K562 (cell line): ENCODE data around the gene POLDIP3. TPM values are rescaled to one million over a fixed set of nuclear protein-coding genes. Genes with fewer than 3 reads are reported as not detected.

Experiments
- CC2D1A ChIP-seq: fragments of 450-650 bp; IDR thresholded peaks from 2 replicates; pipeline ENCODE4 v1.6.1; 2017; ENCODE audit warnings: mild to moderate bottlenecking
- CEBPG ChIP-seq, 3 experiments: fragments of 200-800 bp in 1 of 3; sonication (Bioruptor generic) in 1 of 3; sonication (generic) in 1 of 3; formaldehyde crosslinking in 1 of 3; IDR thresholded peaks in 2 of 3; conservative IDR thresholded peaks in 1 of 3; 2 replicates each; pipeline versions ENCODE4 v1.6.1 to v1.8.0; 2016 to 2022; ENCODE audit warnings: missing compliant biosample characterization in 2 of 3, missing genetic modification characterization in 2 of 3, mild to moderate bottlenecking in 1 of 3, missing genetic modification reagents in 1 of 3
- CLOCK ChIP-seq: fragments of 250-450 bp; sonication (Bioruptor Pico); IDR thresholded peaks from 2 replicates; pipeline ENCODE4 v1.4.0; 2020; ENCODE audit warnings: mild to moderate bottlenecking, moderate library complexity, borderline replicate concordance
- CREB5 ChIP-seq: fragments of 250-450 bp; sonication (Bioruptor Pico); IDR thresholded peaks from 2 replicates; pipeline ENCODE4 v1.5.0; 2020; ENCODE audit warnings: mild to moderate bottlenecking
- CREM ChIP-seq: IDR thresholded peaks from 2 replicates; pipeline ENCODE4 v1.6.1; 2014; ENCODE audit warnings: antibody characterized with exemption, low read depth
- CTBP1 ChIP-seq: fragments of 450-650 bp; IDR thresholded peaks from 2 replicates; pipeline ENCODE4 v1.6.1; 2016; ENCODE audit warnings: borderline replicate concordance
- HBP1 ChIP-seq: fragments of 450-650 bp; formaldehyde crosslinking; IDR thresholded peaks from 2 replicates; pipeline ENCODE4 v1.4.0; 2022; ENCODE audit warnings: missing genetic modification characterization
- IRF1 ChIP-seq: sonication (generic); formaldehyde crosslinking; IDR thresholded peaks from 2 replicates; pipeline ENCODE4 v1.8.0; 2022; ENCODE audit warnings: missing genetic modification reagents, mild to moderate bottlenecking, borderline replicate concordance
- MED1 ChIP-seq: sonication (generic); formaldehyde crosslinking; IDR thresholded peaks from 2 replicates; pipeline ENCODE4 v1.8.1; 2023; ENCODE audit warnings: missing genetic modification reagents, borderline replicate concordance
- NFIX ChIP-seq: fragments of 250-450 bp; sonication (Bioruptor Pico); IDR thresholded peaks from 2 replicates; pipeline ENCODE4 v1.4.0; 2020; ENCODE audit warnings: low read depth, mild to moderate bottlenecking, moderate library complexity
- POLR2H ChIP-seq: IDR thresholded peaks from 2 replicates; pipeline ENCODE4 v1.6.1; 2016; ENCODE audit warnings: missing genetic modification characterization, low read depth, mild to moderate bottlenecking, control low read depth, missing compliant biosample characterization, moderate library complexity
- RNF2 ChIP-seq: sonication (generic); IDR thresholded peaks from 2 replicates; pipeline ENCODE4 v1.6.1; 2016
- RUNX1 ChIP-seq: sonication (generic); IDR thresholded peaks from 2 replicates; pipeline ENCODE4 v1.6.1; 2016; ENCODE audit warnings: antibody characterized with exemption, low read depth
- SP1 ChIP-seq: sonication (generic); formaldehyde crosslinking; IDR thresholded peaks from 2 replicates; pipeline ENCODE4 v1.8.1; 2022; ENCODE audit warnings: mild to moderate bottlenecking, missing genetic modification reagents
- TCF15 ChIP-seq: fragments of 250-450 bp; sonication (Bioruptor Pico); IDR thresholded peaks from 2 replicates; pipeline ENCODE4 v1.8.0; 2022; ENCODE audit warnings: moderate library complexity, mild to moderate bottlenecking, inconsistent platforms
- ZNF140 ChIP-seq: fragments of 250-450 bp; sonication (Bioruptor Pico); IDR thresholded peaks from 2 replicates; pipeline ENCODE4 v1.8.0; 2021; ENCODE audit warnings: moderate library complexity, mild to moderate bottlenecking, inconsistent platforms
- ZNF239 ChIP-seq: fragments of 250-450 bp; sonication (Bioruptor Pico); IDR thresholded peaks from 2 replicates; pipeline ENCODE4 v1.4.0; 2020; ENCODE audit warnings: mild to moderate bottlenecking
- ZNF431 ChIP-seq: sonication (generic); formaldehyde crosslinking; IDR thresholded peaks from 2 replicates; pipeline ENCODE4 v1.8.0; 2022; ENCODE audit warnings: mild to moderate bottlenecking, missing genetic modification reagents
- ZNF655 ChIP-seq: fragments of 250-450 bp; sonication (Bioruptor Pico); IDR thresholded peaks from 2 replicates; pipeline ENCODE4 v1.5.0; 2021
- polyA plus RNA-seq, 8 experiments: library from polyadenylated mRNA; depleted of rRNA in 4 of 8; stranded (reverse) in 5 of 8; unstranded in 3 of 8; fragments of >200 nt; fragmentation: Nextera tagmentation in 2 of 8; fragmentation: Illumina TruSeq in 1 of 8; extraction: Ambion mirVana in 2 of 8; extraction: Trizol in 1 of 8; gene quantifications; 2 replicates each; pipeline versions ENCODE4 v1.2.1 to v1.2.3, GENCODE V29; 2011 to 2014; ENCODE audit warnings: inconsistent platforms in 1 of 8, missing spikeins in 1 of 8
- total RNA-seq, 7 experiments: library from RNA; depleted of rRNA in 6 of 7; stranded (reverse); fragments of >200 nt in 6 of 7; fragmentation: Illumina TruSeq in 2 of 7; extraction: Trizol in 2 of 7; gene quantifications; 2 replicates each; pipeline versions ENCODE4 v1.2.1 to v1.2.3, GENCODE V29; 2011 to 2021; ENCODE audit warnings: low replicate concordance in 1 of 7

Gene POLDIP3
- total and polyA plus RNA-seq, 9 of the 15 experiments (the other 6 are each of a cell fraction or from before 2014, with no cell fraction given): 14.3 to 53.0 (median 26.3) TPM

- TF ChIP-seq ZNF140 (CRISPR knock-in tag) (no peak), CREM (no peak; the same call in 1 of the 2 replicates), HBP1 (0 out of 2 replicates have a peak, but pooled peaks have one; percentile 30), SP1 (CRISPR knock-in tag) (no peak), NFIX (CRISPR knock-in tag) (no peak), CREB5 (no peak), CC2D1A (no peak), MED1 (no peak), IRF1 (CRISPR knock-in tag) (no peak), RUNX1 (no peak), ZNF239 (CRISPR knock-in tag) (no peak), ZNF655 (CRISPR knock-in tag) (no peak), CTBP1 (no peak), POLR2H (tag) (no peak), TCF15 (CRISPR knock-in tag) (no peak), CLOCK (CRISPR knock-in tag) (no peak), CEBPG (CRISPR knock-in tag; IDR thresholded peaks at IDR 0.05) (no peak), CEBPG (tag; conservative IDR thresholded peaks at IDR 0.05 in 1 of 2, IDR thresholded peaks at IDR 0.05 in 1 of 2) (no peak), ZNF431 (CRISPR knock-in tag) (0 out of 2 replicates have a peak, but pooled peaks have one; percentile 38), RNF2 (no peak)
These were observed 33.9 kb upstream of the POLDIP3 start (continued) for GRCh38 chr22:42648368-42649245.
